GM12878 (cell line): ENCODE results near the gene KCTD19. TPM values are rescaled to one million over a fixed set of nuclear protein-coding genes. Genes with fewer than 3 reads are reported as not detected.

ENCODE experiments used
- ATAC-seq: fragments of 200-7000 bp; cut with Tn5 transposase; 3 replicates; pipeline ENCODE4 v1.9.1; 2020; ENCODE audit warnings: mild to moderate bottlenecking, moderate library complexity
- BruUV-seq: library from RNA; stranded (reverse); fragments of 400-500 nt; replicated peaks from 2 replicates; lab custom pipeline; 2021; lab: Mats Ljungman, UMichigan
- CTCF ChIA-PET: fragments of 300-600 bp; sonication (Branson Sonifier 250); formaldehyde crosslinking; extraction: SDS; loops from one replicate; lab custom pipeline; 2021; ENCODE audit warnings: inconsistent platforms; lab: Yijun Ruan, JAX
- POLR2A ChIA-PET: fragments of 350-600 bp; formaldehyde crosslinking; extraction: SDS; loops from one replicate; lab custom pipeline; 2021; ENCODE audit warnings: inconsistent platforms; lab: Charles Lee
- RAD21 ChIA-PET: fragments of 300-600 bp; sonication (Branson Sonifier 250); formaldehyde crosslinking; loops from one replicate; lab custom pipeline; 2023; ENCODE audit warnings: antibody characterized with exemption; ENCODE audit not compliant: unreplicated experiment; lab: Charles Lee
- SMC1A ChIA-PET: fragments of 300-600 bp; sonication (Branson Sonifier 250); formaldehyde crosslinking; loops from one replicate; lab custom pipeline; 2023; ENCODE audit not compliant: unreplicated experiment, uncharacterized antibody; lab: Charles Lee
- DNase-seq: peaks from one replicate; pipeline ENCODE4 v3.0.0-alpha.2; 2011; ENCODE audit warnings: low read depth, low spot score
- FAIRE-seq: peaks from 3 replicates; lab custom pipeline; 2011; peaks lifted over from hg19 to GRCh38; lab: Jason Lieb, UNC
- H2AFZ ChIP-seq: 2 replicates; pipeline ENCODE4 v1.6.0; 2011; ENCODE audit warnings: low read depth, low read length, control low read depth; ENCODE audit not compliant: control insufficient read depth
- H3K27ac ChIP-seq: 2 replicates; pipeline ENCODE4 v1.5.1; 2011; ENCODE audit warnings: control low read depth; ENCODE audit not compliant: control insufficient read depth, insufficient read depth
- H3K27me3 ChIP-seq, 2 experiments: replicated peaks in 1 of 2; 2 replicates each; pipeline versions ENCODE4 v1.6.0 to v1.6.1; 2011; ENCODE audit warnings: low read length in 1 of 2; ENCODE audit not compliant: control insufficient read depth in 2 of 2, insufficient read depth in 2 of 2
- H3K36me3 ChIP-seq, 2 experiments: 2 replicates each; pipeline ENCODE4 v1.5.1; 2011; ENCODE audit warnings: low read length in 1 of 2; ENCODE audit not compliant: control insufficient read depth in 2 of 2, insufficient read depth in 2 of 2
- H3K4me1 ChIP-seq: 2 replicates; pipeline ENCODE4 v1.6.1; 2011; ENCODE audit warnings: mild to moderate bottlenecking, low read length, moderate library complexity, mixed read lengths; ENCODE audit not compliant: control insufficient read depth, insufficient read depth
- H3K4me2 ChIP-seq: 2 replicates; pipeline ENCODE4 v1.6.0; 2011; ENCODE audit warnings: control low read depth; ENCODE audit not compliant: control insufficient read depth, insufficient read depth
- H3K4me3 ChIP-seq: fragments of 200-600 bp; sonication (generic); 2 replicates; pipeline ENCODE4 v1.5.1; 2016
- H3K79me2 ChIP-seq: 2 replicates; pipeline ENCODE4 v1.6.0; 2011; ENCODE audit warnings: low read length; ENCODE audit not compliant: control insufficient read depth, insufficient read depth
- H3K9ac ChIP-seq: 2 replicates; pipeline ENCODE4 v1.8.0; 2011; ENCODE audit warnings: low read length, control low read depth, mixed read lengths; ENCODE audit not compliant: control insufficient read depth, insufficient read depth
- H3K9me3 ChIP-seq: replicated peaks from 3 replicates; pipeline ENCODE4 v1.5.1; 2011; ENCODE audit warnings: mild to moderate bottlenecking, low read length; ENCODE audit not compliant: control insufficient read depth, insufficient read depth
- H4K20me1 ChIP-seq: 2 replicates; pipeline ENCODE4 v1.6.0; 2011; ENCODE audit not compliant: control insufficient read depth, insufficient read depth
- BACH1 ChIP-seq: fragments of 450-650 bp; IDR thresholded peaks from 2 replicates; pipeline ENCODE4 v1.6.1; 2017; ENCODE audit warnings: mild to moderate bottlenecking, borderline replicate concordance
- NFYB ChIP-seq: IDR thresholded peaks from 2 replicates; pipeline ENCODE4 v1.6.1; 2011; ENCODE audit warnings: low read depth, mild to moderate bottlenecking, low read length, improper control_type of control experiment, moderate library complexity; ENCODE audit not compliant: insufficient read depth
- POLR2AphosphoS5 ChIP-seq: IDR thresholded peaks from 2 replicates; pipeline ENCODE4 v1.6.1; 2011; ENCODE audit warnings: mild to moderate bottlenecking, low read length, inconsistent platforms
- SMC3 ChIP-seq: IDR thresholded peaks from 2 replicates; pipeline ENCODE4 v1.6.1; 2011; ENCODE audit warnings: low read length, improper control_type of control experiment, borderline replicate concordance
- SREBF1 ChIP-seq: IDR thresholded peaks from 2 replicates; pipeline ENCODE4 v1.6.1; 2012; ENCODE audit warnings: mild to moderate bottlenecking, low read length
- STAT3 ChIP-seq: IDR thresholded peaks from 2 replicates; pipeline ENCODE4 v1.6.1; 2011; ENCODE audit warnings: low read depth, low read length, improper control_type of control experiment
- TARDBP ChIP-seq: IDR thresholded peaks from 2 replicates; pipeline ENCODE4 v1.6.1; 2016; ENCODE audit warnings: borderline replicate concordance
- WGBS: methylation state at CpG from one replicate; pipeline ENCODE4 v1.1.6; 2016; ENCODE audit warnings: low lambda C conversion rate; ENCODE audit not compliant: insufficient replicate concordance, insufficient coverage; ENCODE audit errors: missing lambda C conversion rate; 5-methylcytosine and 5-hydroxymethylcytosine counted together
- in situ Hi-C: fragments of 300-500 bp; cut with MboI; formaldehyde crosslinking; loops from 9 replicates; pipeline ENCODE4 v1.14.3; 2018; ENCODE audit warnings: mixed read lengths
- intact Hi-C: fragments of 100-400 bp; cut with micrococcal nuclease; formaldehyde crosslinking; loops from one replicate; pipeline ENCODE4 v1.14.2; 2022; ENCODE audit not compliant: unreplicated experiment
- polyA plus RNA-seq, 11 experiments: library from polyadenylated mRNA; depleted of rRNA in 4 of 11; unstranded in 6 of 11; stranded (reverse) in 5 of 11; fragments of >200 nt; fragmentation: Nextera tagmentation in 4 of 11; fragmentation: Illumina TruSeq in 1 of 11; extraction: Ambion mirVana in 4 of 11; extraction: Trizol in 1 of 11; gene quantifications; 1 replicate in 1 of 11; 2 replicates in 10 of 11; pipeline versions ENCODE4 v1.2.1 to v1.2.3, GENCODE V29; 2011 to 2016; ENCODE audit warnings: inconsistent platforms in 2 of 11, missing spikeins in 2 of 11, low read depth in 1 of 11
- total RNA-seq, 4 experiments: library from RNA; depleted of rRNA in 3 of 4; stranded (reverse); fragments of >200 nt in 3 of 4; fragmentation: Illumina TruSeq in 1 of 4; extraction: Trizol in 1 of 4; gene quantifications; 2 replicates each; pipeline versions ENCODE4 v1.2.1 to v1.2.3, GENCODE V29; 2013 to 2021
- TF ChIP-seq, protein P1 (sequence below): fragments of 450-650 bp; formaldehyde crosslinking; IDR thresholded peaks from 2 replicates; pipeline ENCODE4 v1.4.0; 2020; ENCODE audit warnings: mild to moderate bottlenecking, moderate library complexity

Gene KCTD19
- total and polyA plus RNA-seq, 10 of the 15 experiments (the other 5 are each of a cell fraction or from before 2014, with no cell fraction given): 1.6 to 8.9 (median 3.9) TPM

DNA sequence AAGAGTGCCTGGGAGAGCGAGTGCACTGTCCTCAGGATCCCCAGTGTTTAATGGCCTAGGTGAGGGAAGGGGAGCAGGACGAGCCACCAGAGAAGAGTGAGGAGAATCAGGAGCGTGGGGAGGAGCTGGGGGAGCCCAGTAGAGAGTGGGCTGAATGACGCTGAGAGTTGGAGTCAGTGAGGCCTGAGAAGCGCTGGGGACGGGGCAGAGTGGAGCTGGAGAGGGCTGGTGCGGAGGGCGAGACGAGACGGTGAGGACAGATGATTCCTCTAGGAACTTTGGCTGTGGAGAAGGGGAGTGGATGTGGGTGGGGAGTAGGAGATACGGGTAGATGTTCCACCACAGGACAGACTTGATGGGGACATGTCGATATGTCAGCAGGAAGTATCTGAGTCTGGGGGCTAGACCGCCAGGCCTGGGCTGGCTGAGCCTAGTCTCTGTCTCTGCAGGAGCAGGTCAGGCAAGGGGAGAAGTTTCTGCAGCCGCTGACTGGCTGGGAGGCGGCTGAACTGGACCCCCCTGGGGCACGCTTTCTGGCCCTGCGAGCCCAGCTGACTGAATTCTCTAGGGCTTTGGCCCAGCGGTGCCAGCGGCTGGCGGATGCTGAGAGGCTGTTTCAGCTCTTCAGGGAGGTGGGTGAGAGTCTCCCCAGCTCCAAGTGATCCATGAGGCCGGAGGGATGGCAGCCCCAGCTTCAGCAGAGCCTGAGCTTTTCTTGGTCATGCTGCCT, 42.5 kb downstream of the KCTD19 start:
- H3K27ac ChIP-seq: no peak overlapping the region
- intact Hi-C loops: no loop called here
- H3K4me3 ChIP-seq: no peak overlapping the region
- ChIA-PET SMC1A (interaction anchor here (0.9 kb wide), 1 partner anchor 55 kb away, joined by 3 read pairs; no protein-coding TSS in a partner anchor), POLR2A (no interaction called here), CTCF (interaction anchor here (0.6 to 2.0 kb wide), 8 partner anchors 18 to 86 kb away, joined by 3 to 11 read pairs (median 4); no protein-coding TSS in a partner anchor), RAD21 (interaction anchor here (0.9 kb wide), 1 partner anchor 55 kb away, joined by 3 read pairs; no protein-coding TSS in a partner anchor)
- no peaks in the 10 kb centered on the region for H3K9me3 ChIP-seq
- FAIRE-seq: no peak
- WGBS: 39% methylated on average over 21 of the region's 21 CpGs
- H3K9ac ChIP-seq: no peak overlapping the region
- H3K4me1 ChIP-seq: no peaks in the 10 kb centered on the region
- ATAC-seq: no peak
- H4K20me1 ChIP-seq: no peaks in the 10 kb centered on the region
- H3K36me3 ChIP-seq: no peaks in the 10 kb centered on the region
- DNase-seq: no peak
- TF ChIP-seq POLR2AphosphoS5 (no peak), BACH1 (no peak), NFYB (no peak), SREBF1 (no peak), STAT3 (no peak), SMC3 (no peak), TARDBP (no peak)
- TF ChIP-seq, protein P1, sequence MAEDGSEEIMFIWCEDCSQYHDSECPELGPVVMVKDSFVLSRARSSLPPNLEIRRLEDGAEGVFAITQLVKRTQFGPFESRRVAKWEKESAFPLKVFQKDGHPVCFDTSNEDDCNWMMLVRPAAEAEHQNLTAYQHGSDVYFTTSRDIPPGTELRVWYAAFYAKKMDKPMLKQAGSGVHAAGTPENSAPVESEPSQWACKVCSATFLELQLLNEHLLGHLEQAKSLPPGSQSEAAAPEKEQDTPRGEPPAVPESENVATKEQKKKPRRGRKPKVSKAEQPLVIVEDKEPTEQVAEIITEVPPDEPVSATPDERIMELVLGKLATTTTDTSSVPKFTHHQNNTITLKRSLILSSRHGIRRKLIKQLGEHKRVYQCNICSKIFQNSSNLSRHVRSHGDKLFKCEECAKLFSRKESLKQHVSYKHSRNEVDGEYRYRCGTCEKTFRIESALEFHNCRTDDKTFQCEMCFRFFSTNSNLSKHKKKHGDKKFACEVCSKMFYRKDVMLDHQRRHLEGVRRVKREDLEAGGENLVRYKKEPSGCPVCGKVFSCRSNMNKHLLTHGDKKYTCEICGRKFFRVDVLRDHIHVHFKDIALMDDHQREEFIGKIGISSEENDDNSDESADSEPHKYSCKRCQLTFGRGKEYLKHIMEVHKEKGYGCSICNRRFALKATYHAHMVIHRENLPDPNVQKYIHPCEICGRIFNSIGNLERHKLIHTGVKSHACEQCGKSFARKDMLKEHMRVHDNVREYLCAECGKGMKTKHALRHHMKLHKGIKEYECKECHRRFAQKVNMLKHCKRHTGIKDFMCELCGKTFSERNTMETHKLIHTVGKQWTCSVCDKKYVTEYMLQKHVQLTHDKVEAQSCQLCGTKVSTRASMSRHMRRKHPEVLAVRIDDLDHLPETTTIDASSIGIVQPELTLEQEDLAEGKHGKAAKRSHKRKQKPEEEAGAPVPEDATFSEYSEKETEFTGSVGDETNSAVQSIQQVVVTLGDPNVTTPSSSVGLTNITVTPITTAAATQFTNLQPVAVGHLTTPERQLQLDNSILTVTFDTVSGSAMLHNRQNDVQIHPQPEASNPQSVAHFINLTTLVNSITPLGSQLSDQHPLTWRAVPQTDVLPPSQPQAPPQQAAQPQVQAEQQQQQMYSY: no peak
- no peaks in the 10 kb centered on the region for H3K79me2 ChIP-seq
- in situ Hi-C loops: no loop called here
- H3K27me3 ChIP-seq: no peaks in the 10 kb centered on the region
- BruUV-seq: no TSS peak
- H2AFZ ChIP-seq: no peak overlapping the region
- no peak overlapping the region for H3K4me2 ChIP-seq
